HT-29 (cell line): ENCODE results near the gene NTM. TPM values are rescaled to one million over a fixed set of nuclear protein-coding genes. Genes with fewer than 3 reads are reported as not detected.
"Not testable (repeated sequence)": the region's sequence is repeated elsewhere in the genome, so short reads cannot be mapped to it uniquely, and the experiment has no call there.

ENCODE experiments used
- DNase-seq: peaks from one replicate; pipeline ENCODE4 v3.0.0-alpha.2; 2015; ENCODE audit warnings: low spot score
- total RNA-seq: library from RNA; depleted of rRNA; stranded (reverse); fragments of >200 nt; shearing (Covaris generic); gene quantifications from 2 replicates; pipeline ENCODE4 v1.2.3, GENCODE V29; 2014

NTM gene
- total RNA-seq, 1 experiment from 2014 or later = not detected

GRCh38 chr11:132068556-132068955 lies 698.1 kb downstream of the NTM start:
- no peak for DNase-seq

GRCh38 chr11:132069593-132069992 lies 699.2 kb downstream of the NTM start:
- not testable (repeated sequence) for DNase-seq

GRCh38 chr11:132070907-132071306 lies 700.5 kb downstream of the NTM start:
- not testable (repeated sequence) for DNase-seq

GRCh38 chr11:132072044-132072857 lies 701.8 kb downstream of the NTM start:
- DNase-seq = no peak

GRCh38 chr11:132072858-132073211 lies 702.4 kb downstream of the NTM start:
- no peak for DNase-seq

GRCh38 chr11:132073787-132074186 lies 703.4 kb downstream of the NTM start:
- no peak for DNase-seq

GRCh38 chr11:132075447-132075846 lies 705.0 kb downstream of the NTM start:
- DNase-seq = no peak

- no peak for DNase-seq
Observed at GRCh38 chr11:132077416-132077815, 707.0 kb downstream of the NTM start.

- DNase-seq = no peak
Observed at GRCh38 chr11:132078264-132079076, 708.1 kb downstream of the NTM start.

- DNase-seq = no peak
Observed at GRCh38 chr11:132080127-132080526, 709.7 kb downstream of the NTM start.

- DNase-seq = no peak
Observed at GRCh38 chr11:132082566-132082965, 712.2 kb downstream of the NTM start.

GRCh38 chr11:132084433-132084832 lies 714.0 kb downstream of the NTM start:
- DNase-seq = no peak

GRCh38 chr11:132087148-132087547 lies 716.7 kb downstream of the NTM start:
- DNase-seq = no peak

GRCh38 chr11:132088551-132088950 lies 718.1 kb downstream of the NTM start:
- DNase-seq = no peak

- DNase-seq = no peak
Observed at GRCh38 chr11:132093536-132094259, 723.3 kb downstream of the NTM start.

- DNase-seq = no peak
Observed at GRCh38 chr11:132094598-132094997, 724.2 kb downstream of the NTM start.

- DNase-seq = no peak
Observed at GRCh38 chr11:132095230-132096131, 725.1 kb downstream of the NTM start.

GRCh38 chr11:132096132-132096825 lies 725.9 kb downstream of the NTM start:
- DNase-seq = no peak

GRCh38 chr11:132099692-132100091 lies 729.3 kb downstream of the NTM start:
- peak; percentile 56 for DNase-seq

GRCh38 chr11:132100583-132100982 lies 730.2 kb downstream of the NTM start:
- no peak for DNase-seq
